ENCODE results near the gene ELMO2.

The ELMO2 gene

GRCh38 chr20:46344488-46345162 lies 61.8 kb downstream of the ELMO2 start:
- H3K36me3 ChIP-seq (ENCODE audit: control insufficient read depth, insufficient read depth, low read length) = no peaks in the 10 kb centered on the region
- no peaks in the 10 kb centered on the region; the same call in 1 of the 2 replicates for H3K4me1 ChIP-seq (ENCODE audit: control insufficient read depth, insufficient read depth, low read length)
- H3K27ac ChIP-seq (ENCODE audit: low read length) = no peak overlapping the region
- DNase-seq (ENCODE audit: low read depth, low spot score) = no peak
- no peaks in the 10 kb centered on the region for H3K9me3 ChIP-seq (ENCODE audit: control insufficient read depth, insufficient read depth, low read length)
- H3K27me3 ChIP-seq (ENCODE audit: control insufficient read depth, insufficient read depth, low read length) = no peaks in the 10 kb centered on the region
- 100% methylated on average over 2 of the region's 8 CpGs for WGBS (ENCODE audit: insufficient coverage, insufficient read length)
- H3K4me3 ChIP-seq (ENCODE audit: low read length) = no peak overlapping the region

DNA sequence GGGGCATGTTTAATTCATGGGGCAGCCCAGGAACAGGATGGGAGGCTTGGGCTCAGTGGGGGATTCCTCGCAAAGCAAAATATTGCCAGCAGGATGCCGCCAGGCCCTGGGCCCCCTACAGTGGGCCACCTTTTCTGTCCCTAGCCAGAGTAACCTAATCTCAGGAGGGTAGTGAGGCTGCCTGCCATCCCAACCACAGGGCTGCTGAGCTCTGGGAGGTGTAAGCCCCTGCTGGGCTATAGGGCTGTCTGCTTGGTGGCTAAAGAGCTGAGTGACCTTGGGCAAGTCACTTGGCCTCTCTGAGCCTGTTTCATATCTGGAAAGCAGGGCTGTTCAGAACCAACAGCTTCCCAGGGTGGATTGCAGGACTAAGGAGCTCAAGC lies 62.4 kb downstream of the ELMO2 start:
- no peaks in the 10 kb centered on the region; the same call in 1 of the 2 replicates for H3K4me1 ChIP-seq (ENCODE audit: control insufficient read depth, insufficient read depth, low read length)
- DNase-seq (ENCODE audit: low read depth, low spot score) = no peak
- no peaks in the 10 kb centered on the region for H3K27me3 ChIP-seq (ENCODE audit: control insufficient read depth, insufficient read depth, low read length)
- H3K27ac ChIP-seq (ENCODE audit: low read length) = no peak overlapping the region
- no peak overlapping the region for H3K4me3 ChIP-seq (ENCODE audit: low read length)
- no peaks in the 10 kb centered on the region for H3K9me3 ChIP-seq (ENCODE audit: control insufficient read depth, insufficient read depth, low read length)
- no peaks in the 10 kb centered on the region for H3K36me3 ChIP-seq (ENCODE audit: control insufficient read depth, insufficient read depth, low read length)
- WGBS (ENCODE audit: insufficient coverage, insufficient read length) = no CpG with 5 or more reads among the region's 2 CpGs

GRCh38 chr20:46343348-46343974 lies 63.0 kb downstream of the ELMO2 start:
- no peaks in the 10 kb centered on the region for H3K9me3 ChIP-seq (ENCODE audit: control insufficient read depth, insufficient read depth, low read length)
- no peaks in the 10 kb centered on the region for H3K36me3 ChIP-seq (ENCODE audit: control insufficient read depth, insufficient read depth, low read length)
- no peak for DNase-seq (ENCODE audit: low read depth, low spot score)
- no peak overlapping the region for H3K27ac ChIP-seq (ENCODE audit: low read length)
- H3K4me3 ChIP-seq (ENCODE audit: low read length) = no peak overlapping the region
- WGBS (ENCODE audit: insufficient coverage, insufficient read length) = no CpG with 5 or more reads among the region's 17 CpGs
- H3K4me1 ChIP-seq (ENCODE audit: control insufficient read depth, insufficient read depth, low read length) = no peaks in the 10 kb centered on the region; the same call in 1 of the 2 replicates
- no peaks in the 10 kb centered on the region for H3K27me3 ChIP-seq (ENCODE audit: control insufficient read depth, insufficient read depth, low read length)

DNA sequence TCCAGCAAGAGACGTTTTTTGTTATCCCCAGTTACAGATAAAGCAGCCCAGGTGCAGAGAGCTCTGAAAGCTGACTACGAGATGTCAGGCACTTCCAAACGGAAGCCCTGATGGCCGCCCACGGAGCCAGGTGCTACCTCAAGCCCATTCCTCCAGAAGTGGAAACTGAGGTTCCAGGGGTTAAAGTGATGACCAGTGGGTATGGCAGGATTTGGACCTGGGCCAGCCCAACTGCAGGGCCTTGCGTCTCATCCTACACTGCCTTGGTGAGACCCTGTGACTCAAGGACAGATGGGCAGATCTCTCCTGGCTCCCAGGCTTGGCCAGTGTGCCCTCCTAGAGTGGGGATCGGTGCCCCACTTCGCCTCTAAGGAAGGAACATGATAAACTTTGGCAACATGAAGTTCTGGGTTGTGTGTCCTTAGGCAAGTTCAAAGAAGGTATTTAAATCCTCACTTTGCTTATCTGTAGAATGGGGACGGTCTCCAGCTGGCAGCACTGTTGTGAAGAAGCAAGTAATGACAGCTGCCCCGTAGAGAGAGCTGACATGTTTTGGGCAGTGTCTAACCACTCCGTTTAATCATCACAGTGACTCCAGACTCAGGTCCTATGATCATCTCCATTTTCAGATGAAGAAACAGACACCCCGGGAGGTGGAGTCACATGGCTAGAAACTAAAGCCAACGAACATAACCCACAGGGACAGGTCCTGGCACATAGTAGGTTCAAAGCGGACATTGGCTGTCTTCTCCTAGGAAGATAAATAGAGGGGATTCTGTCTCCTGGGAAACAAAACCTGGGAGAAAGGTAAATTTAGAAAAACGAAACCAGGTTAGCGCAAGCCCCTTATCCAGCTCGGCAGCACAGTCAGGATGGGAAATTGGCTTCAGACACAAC lies 63.7 kb downstream of the ELMO2 start:
- no CpG with 5 or more reads among the region's 17 CpGs for WGBS (ENCODE audit: insufficient coverage, insufficient read length)
- Histone ChIP-seq H3K4me3 (ENCODE audit: low read length) (no peak overlapping the region), H3K9me3 (ENCODE audit: control insufficient read depth, insufficient read depth, low read length) (no peaks in the 10 kb centered on the region), H3K36me3 (ENCODE audit: control insufficient read depth, insufficient read depth, low read length) (no peaks in the 10 kb centered on the region), H3K27me3 (ENCODE audit: control insufficient read depth, insufficient read depth, low read length) (no peaks in the 10 kb centered on the region), H3K27ac (ENCODE audit: low read length) (no peak overlapping the region), H3K4me1 (ENCODE audit: control insufficient read depth, insufficient read depth, low read length) (no peaks in the 10 kb centered on the region; the same call in 1 of the 2 replicates)
- DNase-seq (ENCODE audit: low read depth, low spot score) = no peak

DNA sequence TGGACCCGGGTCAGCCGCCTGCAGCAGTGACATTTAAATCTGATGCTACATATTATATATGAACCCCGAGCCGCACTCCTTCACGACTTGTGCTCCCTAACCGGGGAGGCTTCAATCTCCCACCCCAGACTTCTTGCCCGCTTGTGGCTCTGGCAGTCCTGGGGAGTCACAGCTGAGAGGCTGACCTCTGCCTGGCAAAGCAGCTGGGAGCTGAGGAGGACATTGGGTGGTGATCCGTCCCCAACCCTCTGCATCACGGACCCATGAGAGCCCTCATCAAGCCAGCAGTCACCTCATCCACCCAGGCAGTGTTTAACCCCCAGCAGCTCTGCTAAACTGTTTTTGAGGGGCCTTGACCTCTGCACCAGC lies 64.4 kb downstream of the ELMO2 start:
- no peaks in the 10 kb centered on the region for H3K9me3 ChIP-seq (ENCODE audit: control insufficient read depth, insufficient read depth, low read length)
- no CpG with 5 or more reads among the region's 9 CpGs for WGBS (ENCODE audit: insufficient coverage, insufficient read length)
- DNase-seq (ENCODE audit: low read depth, low spot score) = no peak
- H3K36me3 ChIP-seq (ENCODE audit: control insufficient read depth, insufficient read depth, low read length) = no peaks in the 10 kb centered on the region
- H3K27ac ChIP-seq (ENCODE audit: low read length) = no peak overlapping the region
- no peaks in the 10 kb centered on the region; the same call in 1 of the 2 replicates for H3K4me1 ChIP-seq (ENCODE audit: control insufficient read depth, insufficient read depth, low read length)
- H3K27me3 ChIP-seq (ENCODE audit: control insufficient read depth, insufficient read depth, low read length) = no peaks in the 10 kb centered on the region
- H3K4me3 ChIP-seq (ENCODE audit: low read length) = no peak overlapping the region

GRCh38 chr20:46341074-46342009 lies 65.1 kb downstream of the ELMO2 start:
- no peaks in the 10 kb centered on the region for H3K36me3 ChIP-seq (ENCODE audit: control insufficient read depth, insufficient read depth, low read length)
- DNase-seq (ENCODE audit: low read depth, low spot score) = no peak
- no peak overlapping the region for H3K27ac ChIP-seq (ENCODE audit: low read length)
- WGBS (ENCODE audit: insufficient coverage, insufficient read length) = no CpG with 5 or more reads among the region's 24 CpGs
- no peaks in the 10 kb centered on the region for H3K9me3 ChIP-seq (ENCODE audit: control insufficient read depth, insufficient read depth, low read length)
- no peaks in the 10 kb centered on the region for H3K27me3 ChIP-seq (ENCODE audit: control insufficient read depth, insufficient read depth, low read length)
- no peaks in the 10 kb centered on the region; the same call in 1 of the 2 replicates for H3K4me1 ChIP-seq (ENCODE audit: control insufficient read depth, insufficient read depth, low read length)
- no peak overlapping the region for H3K4me3 ChIP-seq (ENCODE audit: low read length)

DNA sequence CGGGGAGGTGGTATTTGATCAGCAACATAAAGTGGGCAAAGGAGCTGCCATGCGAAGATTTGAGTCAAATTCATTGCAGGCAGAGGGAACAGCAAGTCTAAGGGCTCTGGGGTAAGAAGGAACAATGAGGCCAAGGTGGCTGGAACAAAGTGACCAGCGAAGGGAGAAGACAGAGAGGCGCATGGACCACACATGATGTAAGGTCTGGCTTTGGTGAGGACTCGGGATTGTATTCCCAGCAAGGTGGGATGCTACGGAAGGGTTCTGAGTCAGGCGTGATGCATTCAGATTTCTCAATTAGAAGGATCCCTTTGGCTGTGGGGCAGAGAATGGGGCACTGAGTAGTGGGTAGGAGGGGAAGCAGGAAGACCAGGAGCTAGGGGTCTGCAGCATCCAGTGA lies 67.4 kb downstream of the ELMO2 start:
- no peaks in the 10 kb centered on the region for H3K9me3 ChIP-seq (ENCODE audit: control insufficient read depth, insufficient read depth, low read length)
- no CpG with 5 or more reads among the region's 7 CpGs for WGBS (ENCODE audit: insufficient coverage, insufficient read length)
- no peak overlapping the region for H3K27ac ChIP-seq (ENCODE audit: low read length)
- no peak overlapping the region for H3K4me3 ChIP-seq (ENCODE audit: low read length)
- H3K4me1 ChIP-seq (ENCODE audit: control insufficient read depth, insufficient read depth, low read length) = no peaks in the 10 kb centered on the region; the same call in 1 of the 2 replicates
- no peak for DNase-seq (ENCODE audit: low read depth, low spot score)
- H3K36me3 ChIP-seq (ENCODE audit: control insufficient read depth, insufficient read depth, low read length) = no peaks in the 10 kb centered on the region
- H3K27me3 ChIP-seq (ENCODE audit: control insufficient read depth, insufficient read depth, low read length) = no peaks in the 10 kb centered on the region

GRCh38 chr20:46336735-46337134 lies 69.7 kb downstream of the ELMO2 start:
- WGBS (ENCODE audit: insufficient coverage, insufficient read length) = no CpG with 5 or more reads among the region's 3 CpGs
- Histone ChIP-seq H3K4me3 (ENCODE audit: low read length) (no peak overlapping the region), H3K4me1 (ENCODE audit: control insufficient read depth, insufficient read depth, low read length) (peaks cover 2% of the 10 kb centered on the region), H3K27me3 (ENCODE audit: control insufficient read depth, insufficient read depth, low read length) (no peaks in the 10 kb centered on the region), H3K36me3 (ENCODE audit: control insufficient read depth, insufficient read depth, low read length) (no peaks in the 10 kb centered on the region), H3K27ac (ENCODE audit: low read length) (no peak overlapping the region), H3K9me3 (ENCODE audit: control insufficient read depth, insufficient read depth, low read length) (no peaks in the 10 kb centered on the region)
- no peak for DNase-seq (ENCODE audit: low read depth, low spot score)

- no peaks in the 10 kb centered on the region for H3K27me3 ChIP-seq (ENCODE audit: control insufficient read depth, insufficient read depth, low read length)
- DNase-seq (ENCODE audit: low read depth, low spot score) = no peak
- no peaks in the 10 kb centered on the region for H3K36me3 ChIP-seq (ENCODE audit: control insufficient read depth, insufficient read depth, low read length)
- H3K9me3 ChIP-seq (ENCODE audit: control insufficient read depth, insufficient read depth, low read length) = no peaks in the 10 kb centered on the region
- WGBS (ENCODE audit: insufficient coverage, insufficient read length) = no CpG with 5 or more reads among the region's 9 CpGs
- no peak overlapping the region for H3K27ac ChIP-seq (ENCODE audit: low read length)
- H3K4me3 ChIP-seq (ENCODE audit: low read length) = no peak overlapping the region
- H3K4me1 ChIP-seq (ENCODE audit: control insufficient read depth, insufficient read depth, low read length) = peaks cover 4% of the 10 kb centered on the region
Measured at GRCh38 chr20:46334303-46334904, 72.0 kb downstream of the ELMO2 start.
